Activated T-helper 1 cell treated with anti-CD3 and anti-CD28 coated beads, Interleukin-2, amount 50 U/mL, for 16 hours (primary cell): ENCODE measurements around the gene EIF3A.

Source experiments
- DNase-seq, 2 donors: peaks; one replicate each; pipeline ENCODE4 v3.0.0-alpha.2; 2020; ENCODE audit warnings: low read depth in 1 of 2, low spot score in 1 of 2

EIF3A gene

GRCh38 chr10:119006451-119007210, 74.0 kb downstream of the EIF3A start:
- no peak for DNase-seq

DNA sequence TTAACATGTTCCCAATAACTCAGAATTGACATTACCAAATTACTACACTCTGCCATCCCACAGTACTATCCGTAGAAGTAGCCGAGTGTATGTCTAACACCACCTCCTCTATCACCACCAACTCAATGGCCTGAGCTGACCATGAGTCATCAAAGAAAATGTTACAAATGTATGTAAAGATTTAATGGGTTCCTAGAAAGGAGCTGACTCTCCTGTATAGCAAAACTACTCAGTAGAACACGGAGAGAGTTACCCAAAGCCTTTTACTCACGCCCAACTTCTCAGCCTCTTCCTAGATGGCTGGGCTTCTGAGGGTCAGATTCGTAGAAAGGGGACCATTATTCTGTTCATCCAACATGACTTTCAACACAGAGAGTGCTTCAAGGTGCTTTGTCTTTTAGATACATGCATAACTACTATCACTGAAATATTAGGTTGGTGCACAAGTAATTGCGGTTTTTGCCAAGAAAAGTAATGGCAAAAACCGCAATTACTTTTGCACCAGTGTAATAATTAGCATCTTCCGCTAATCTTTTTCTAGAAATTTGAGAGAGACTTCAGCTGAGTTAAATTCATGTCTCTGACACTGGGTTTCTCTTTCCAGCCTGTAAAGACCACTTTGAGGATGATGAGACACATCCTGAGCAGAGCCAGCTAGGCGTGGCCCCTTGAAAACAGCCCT, 75.1 kb downstream of the EIF3A start:
- no peak for DNase-seq

DNA sequence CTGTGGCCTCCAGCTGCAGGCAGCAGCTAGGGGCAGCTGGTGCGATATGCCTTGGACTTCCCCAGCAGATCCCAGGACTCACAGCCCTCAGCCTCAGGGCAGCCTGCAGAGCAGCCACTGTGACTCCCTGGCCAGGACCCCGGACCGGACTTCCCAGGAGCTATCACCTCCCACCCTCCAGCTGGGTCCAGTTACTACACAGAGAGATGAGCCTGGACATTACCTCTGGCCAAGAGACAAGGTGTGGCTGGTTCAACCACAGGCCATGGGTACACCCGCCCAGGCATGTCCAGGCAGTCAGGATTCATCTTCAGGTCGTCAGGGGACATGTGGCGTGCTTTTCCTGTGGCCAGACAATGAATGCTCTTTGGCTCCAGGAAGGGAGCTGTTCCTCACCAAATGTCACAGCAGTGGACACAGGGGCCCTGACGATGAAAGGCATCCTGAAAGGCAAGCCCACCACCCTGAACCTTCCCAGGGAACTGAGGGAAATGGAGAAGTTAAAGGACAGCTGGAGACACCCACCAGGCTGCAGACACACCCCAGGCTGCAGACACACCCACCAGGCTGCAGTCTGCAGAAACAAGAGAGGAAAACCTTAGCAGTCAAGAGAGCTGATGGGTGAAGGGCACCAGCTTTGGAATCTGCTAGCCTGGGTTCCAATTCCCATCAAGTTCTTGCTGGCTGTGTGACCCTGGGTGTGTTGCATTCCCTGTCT, 76.9 kb downstream of the EIF3A start:
- no peak for DNase-seq

DNA sequence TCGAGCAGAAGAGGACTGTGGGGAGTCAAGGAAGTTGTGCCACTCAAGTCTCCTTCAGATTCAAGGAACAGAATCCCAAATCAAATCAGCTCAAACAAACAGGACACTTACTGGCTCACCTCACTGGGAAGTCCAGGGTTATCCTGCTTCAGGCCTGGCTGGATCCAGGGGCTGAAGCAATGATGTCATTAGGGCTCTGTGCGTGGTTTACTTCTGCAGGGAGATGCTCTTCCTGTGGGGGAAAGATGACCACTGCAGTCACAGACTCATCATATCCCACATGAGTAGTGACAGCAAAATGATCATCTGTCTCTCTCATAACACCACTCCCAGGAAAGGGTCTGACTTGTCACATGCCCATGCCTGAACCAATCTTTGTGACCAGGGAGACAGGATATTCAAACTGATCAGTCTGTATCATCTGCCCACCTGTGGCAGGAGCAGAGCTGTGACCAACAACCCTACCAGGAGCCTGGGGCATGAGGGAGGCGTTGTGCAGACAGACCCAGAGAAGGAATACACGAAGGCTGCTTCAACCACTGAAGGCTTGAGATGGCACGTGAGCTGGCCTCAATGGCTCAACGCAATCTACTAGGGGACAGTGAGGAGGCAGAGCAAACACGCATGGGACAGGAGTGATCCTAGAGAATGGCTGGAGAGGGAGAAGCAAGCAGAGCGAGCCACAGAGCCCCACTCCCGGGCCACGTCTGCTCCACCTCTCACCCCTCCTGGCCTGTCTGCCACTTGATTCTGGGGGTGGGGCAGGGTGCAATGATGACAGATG, 78.7 kb downstream of the EIF3A start:
- DNase-seq = no peak

DNA sequence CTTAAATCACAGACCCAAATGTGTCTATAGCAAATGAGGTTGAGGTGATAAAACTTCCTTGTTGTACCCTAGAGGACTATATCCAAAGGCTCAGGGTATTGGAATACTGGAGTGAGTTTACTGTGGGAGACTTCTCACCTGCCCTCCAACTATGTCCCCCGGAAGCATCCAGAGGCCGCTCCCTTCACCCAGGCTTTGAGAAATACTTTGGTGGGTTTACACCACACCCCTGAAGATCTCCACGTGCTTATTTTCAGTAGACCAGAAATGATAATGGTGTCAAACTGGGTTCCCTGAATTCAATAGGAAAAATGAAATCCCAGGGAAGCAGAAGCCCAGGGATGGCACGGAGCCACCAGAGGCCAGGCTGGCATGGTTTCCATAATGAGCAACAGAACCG, 82.4 kb downstream of the EIF3A start:
- DNase-seq = no peak

DNA sequence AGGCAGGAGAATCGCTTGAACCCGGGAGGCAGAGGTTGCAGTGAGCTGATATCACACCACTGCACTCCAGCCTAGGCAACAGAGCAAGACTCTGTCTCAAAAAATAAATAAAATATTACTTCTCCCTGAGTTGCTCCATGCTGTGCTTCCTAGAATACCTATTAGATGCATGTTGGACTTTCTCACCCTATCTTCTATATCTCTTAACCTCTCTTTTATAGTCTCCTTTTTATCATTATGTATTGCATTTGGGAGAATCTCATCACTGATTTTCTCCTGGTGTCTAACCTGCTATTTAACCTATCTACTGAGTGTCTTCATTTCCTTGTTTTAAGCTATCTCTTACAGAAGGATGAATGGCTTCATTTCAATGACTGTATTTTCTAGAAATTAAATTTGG, 83.2 kb downstream of the EIF3A start:
- DNase-seq = no peak

- no peak for DNase-seq
Measured at GRCh38 chr10:118995739-118996138, 84.9 kb downstream of the EIF3A start.

DNA sequence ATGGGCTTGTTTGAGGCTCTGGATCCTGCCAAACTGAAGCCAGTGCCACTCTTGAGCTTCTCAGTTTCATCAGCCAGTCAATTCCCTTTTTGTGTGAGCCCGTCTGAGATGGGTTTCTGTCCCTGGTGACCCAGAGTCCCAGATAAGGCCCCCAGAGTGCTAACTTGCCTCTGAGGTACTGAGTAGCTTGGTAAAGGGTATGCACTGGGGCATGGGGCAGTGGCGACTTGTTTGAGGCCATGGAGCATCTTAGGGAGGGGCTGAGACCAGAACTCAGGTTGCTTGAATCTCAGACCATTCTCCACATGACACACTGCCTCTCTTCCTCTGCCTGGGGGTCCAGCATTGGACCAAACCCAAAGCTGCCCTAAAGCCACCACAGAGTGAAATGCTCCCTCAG, 86.3 kb downstream of the EIF3A start:
- DNase-seq = no peak

DNA sequence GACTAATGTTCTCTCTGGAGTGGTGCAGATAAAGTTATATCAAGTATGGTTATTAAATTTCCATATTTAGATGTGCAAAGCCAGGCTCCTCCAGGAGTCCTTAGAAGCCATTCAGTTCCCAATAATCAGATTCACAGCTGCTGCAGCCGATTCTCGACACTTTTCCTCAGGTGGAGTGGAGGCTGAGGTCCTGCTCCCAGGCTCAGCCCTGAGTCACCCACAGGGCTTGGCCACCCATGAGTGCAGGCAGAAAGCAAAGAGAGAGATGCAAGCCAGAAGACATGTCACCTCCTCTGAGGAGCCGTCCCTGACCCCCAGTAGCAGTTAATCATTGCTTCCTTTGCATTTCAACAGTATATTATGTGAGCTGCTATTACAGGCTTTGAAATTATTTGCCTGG, 87.4 kb downstream of the EIF3A start:
- no peak for DNase-seq

GRCh38 chr10:118992496-118992895, 88.1 kb downstream of the EIF3A start:
- DNase-seq = no peak

- DNase-seq = no peak
Measured at GRCh38 chr10:118990326-118990725, 90.3 kb downstream of the EIF3A start.

GRCh38 chr10:118986815-118987790, 93.5 kb downstream of the EIF3A start:
- DNase-seq = no peak

DNA sequence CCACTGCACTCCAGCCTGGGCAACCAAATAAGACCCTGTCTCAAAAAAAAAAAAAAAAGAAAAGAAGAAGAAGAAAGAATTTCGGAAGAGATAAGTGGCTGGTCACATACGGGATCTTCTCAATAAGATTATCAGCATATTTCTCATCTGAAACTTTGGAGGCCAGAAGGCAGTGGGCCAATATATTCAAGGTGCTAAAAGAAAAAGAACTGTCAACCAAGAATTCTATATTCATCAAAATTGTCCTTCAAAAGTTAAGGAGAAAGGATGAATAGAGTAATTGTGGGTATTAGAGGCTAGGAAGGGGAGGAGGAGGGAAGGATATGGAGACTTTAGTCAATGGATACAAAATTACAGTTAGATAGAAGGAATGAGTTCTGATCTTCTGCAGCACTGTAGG, 95.0 kb downstream of the EIF3A start:
- no peak for DNase-seq
